ENCODE measurements around the gene RASSF10.
"Not testable (repeated sequence)": the region's sequence is repeated elsewhere in the genome, so short reads cannot be mapped to it uniquely, and the experiment has no call there.

The RASSF10 gene

GRCh38 chr11:13029872-13030271 is 20.8 kb downstream of the RASSF10 start:
- no peak for DNase-seq

DNA sequence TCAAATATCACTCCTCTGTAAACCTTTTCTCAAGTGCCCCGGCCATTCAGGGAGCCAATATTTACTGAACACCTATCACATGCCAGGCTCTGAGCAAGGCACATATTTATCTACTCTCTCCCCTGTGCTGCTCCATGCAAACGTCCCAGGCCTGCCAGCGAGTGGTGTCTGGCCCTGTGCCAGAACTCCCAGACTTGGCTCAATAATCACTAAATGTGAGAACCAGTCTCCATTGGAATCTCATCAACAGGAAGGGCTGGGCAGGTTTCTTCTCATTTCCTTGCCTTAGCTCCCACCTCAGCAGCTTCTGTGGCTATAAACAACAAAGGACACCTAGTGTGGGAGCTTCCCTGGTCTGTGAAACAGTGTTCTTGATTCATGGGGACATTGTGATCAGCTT is 21.7 kb downstream of the RASSF10 start:
- no peak for DNase-seq

DNA sequence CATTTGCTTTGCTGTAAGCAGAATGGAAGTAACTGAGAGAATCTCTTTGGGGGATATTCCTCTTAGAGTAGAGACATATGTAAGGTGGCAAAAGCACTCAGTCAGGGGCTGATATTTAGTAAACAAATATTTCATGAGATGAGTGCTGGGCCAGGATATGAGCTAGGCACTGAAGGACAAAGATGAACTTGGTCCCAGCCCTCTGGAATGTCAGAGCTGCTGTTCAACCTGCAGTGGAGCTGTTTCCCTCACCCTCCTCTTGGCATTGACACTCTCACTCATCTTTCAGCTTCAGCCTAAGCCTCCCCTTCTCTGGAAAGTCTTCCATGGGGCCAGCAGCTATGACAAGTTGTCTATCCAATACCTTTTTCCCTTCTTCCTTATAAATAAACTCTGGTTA is 22.2 kb downstream of the RASSF10 start:
- no peak for DNase-seq

- no peak for DNase-seq
These were observed 24.8 kb downstream of the RASSF10 start for GRCh38 chr11:13033760-13034533.

DNA sequence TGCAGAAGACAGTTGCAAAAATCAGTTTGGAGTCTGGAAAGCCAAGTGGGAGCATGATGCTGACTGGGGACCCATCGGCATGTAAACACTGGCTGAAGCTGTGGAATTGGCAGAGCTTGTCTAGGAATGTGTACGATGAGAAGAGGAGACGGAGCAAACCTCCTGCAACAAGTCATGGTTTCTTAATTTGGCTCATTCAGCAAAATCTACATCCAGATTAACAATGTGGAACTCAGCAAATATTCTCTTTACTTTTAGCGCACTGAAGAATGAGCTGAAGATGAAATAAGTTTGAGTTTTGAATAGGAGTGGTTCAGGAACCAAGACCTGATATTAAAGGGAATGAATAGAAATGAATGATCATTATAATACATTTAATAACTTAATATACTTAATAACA is 26.6 kb downstream of the RASSF10 start:
- DNase-seq = no peak

DNA sequence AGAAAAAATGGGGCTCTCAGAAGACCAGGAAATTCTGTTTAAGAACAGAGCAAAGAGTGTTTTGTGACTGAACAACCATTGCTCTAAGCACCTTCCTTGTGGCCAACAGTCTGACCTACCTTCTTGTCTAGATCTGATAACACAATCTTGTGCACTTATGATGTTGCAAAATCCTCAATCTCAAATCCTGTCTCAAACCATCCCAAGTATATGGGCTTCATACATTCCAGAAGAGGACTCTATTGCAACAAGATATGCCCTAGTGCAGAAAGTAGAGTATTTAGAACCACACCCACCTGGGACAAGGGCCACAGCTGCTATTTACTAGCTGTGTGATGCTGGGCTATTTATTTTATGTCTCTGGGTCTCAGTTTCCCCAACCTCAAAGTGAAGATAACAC is 27.1 kb downstream of the RASSF10 start:
- DNase-seq = no peak

DNA sequence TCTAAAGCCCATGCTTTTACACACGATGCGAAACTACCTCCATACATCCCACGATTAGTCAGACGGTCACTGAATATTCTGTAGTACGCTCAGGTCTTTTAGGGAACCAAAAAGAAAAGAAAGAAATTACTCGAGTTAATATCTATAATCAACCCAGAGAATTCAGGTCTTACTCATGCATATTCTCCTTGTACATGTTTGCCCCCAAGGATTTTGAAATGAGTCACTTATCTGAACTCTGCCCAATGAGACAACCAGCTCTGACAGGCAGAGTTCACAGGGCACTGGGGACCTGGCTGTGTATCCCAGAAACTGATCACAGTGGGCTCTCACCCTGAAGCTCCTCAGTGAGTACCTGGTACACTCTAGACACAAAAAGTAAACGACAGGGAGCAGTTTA is 29.2 kb downstream of the RASSF10 start:
- no peak for DNase-seq

DNA sequence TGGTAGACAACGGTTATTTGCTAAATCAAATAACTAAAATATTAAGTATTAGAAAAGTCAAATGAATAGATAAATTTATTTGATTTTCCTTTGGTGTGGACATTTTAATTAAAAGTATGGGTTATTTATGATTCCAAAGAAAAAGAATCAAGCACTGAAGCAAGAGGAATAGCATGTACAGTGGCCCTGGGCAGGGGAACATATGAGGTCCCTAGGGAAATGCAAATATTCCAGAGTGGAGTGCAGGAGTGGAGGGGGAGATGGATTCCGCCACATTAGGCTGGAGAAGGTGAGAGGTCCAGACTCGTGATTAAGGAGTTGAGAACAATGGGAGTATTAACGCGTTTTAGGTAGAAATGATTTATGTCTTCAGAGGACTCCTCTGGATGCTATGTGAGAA is 30.0 kb downstream of the RASSF10 start:
- DNase-seq = no peak

GRCh38 chr11:13040969-13041561 is 31.9 kb downstream of the RASSF10 start:
- DNase-seq = no peak

DNA sequence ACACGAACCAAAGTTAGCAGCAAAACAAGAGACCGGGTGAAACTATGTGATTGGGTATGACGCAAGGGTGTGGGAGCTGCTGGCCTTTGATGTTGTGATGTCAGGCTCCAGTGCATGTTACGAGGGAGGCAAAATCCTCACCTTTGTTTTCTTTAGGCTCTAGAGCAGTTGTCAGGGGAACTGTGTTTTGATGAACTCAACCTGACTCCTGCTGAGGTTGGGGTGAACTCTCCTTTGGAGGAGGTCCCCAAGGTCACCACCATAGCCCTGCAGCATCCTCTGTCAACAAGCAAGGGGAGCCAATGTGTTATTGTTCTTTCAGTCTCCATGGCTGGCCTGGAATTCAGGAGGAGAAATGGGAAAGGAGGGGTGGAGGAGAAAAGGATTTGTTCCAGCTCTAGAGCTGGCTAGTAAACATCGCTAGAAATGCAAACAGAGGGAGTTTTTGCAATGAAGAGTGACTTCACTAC is 33.8 kb downstream of the RASSF10 start:
- DNase-seq = no peak

DNA sequence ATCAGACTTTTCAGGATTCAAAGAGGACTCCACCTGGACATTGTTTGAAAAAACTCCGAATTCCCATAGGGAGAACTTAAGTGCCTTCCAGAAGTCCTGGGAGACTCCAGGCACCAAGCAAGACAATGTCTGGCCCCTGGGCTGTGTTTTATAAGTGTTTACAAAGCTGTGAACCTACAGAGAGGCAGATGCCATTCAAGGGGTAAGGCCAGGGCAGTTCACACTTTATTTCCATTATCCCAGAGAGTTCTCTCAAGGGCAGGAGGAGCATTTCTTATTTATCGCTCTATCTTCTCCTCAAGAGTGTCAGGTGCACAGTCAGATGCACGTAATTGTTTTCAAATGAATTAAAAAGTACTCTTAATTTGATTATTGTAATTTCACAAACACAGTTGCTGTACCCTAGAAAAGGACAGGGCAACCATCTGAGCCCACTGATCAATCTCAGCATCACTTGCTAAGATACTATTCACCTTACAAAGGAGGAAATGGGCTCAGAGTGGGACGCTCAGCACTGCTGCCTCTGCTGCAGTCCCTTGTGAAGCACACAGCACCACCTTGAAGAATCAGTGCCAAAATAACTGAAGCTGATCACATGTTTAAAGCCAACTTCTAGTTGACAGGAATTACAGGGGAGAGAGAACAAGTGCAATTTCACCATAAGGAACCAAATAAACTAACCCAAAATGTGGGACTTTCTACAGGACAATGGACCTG is 35.0 kb downstream of the RASSF10 start:
- DNase-seq = no peak

- not testable (repeated sequence) for DNase-seq
These were observed 36.0 kb downstream of the RASSF10 start for GRCh38 chr11:13045089-13045488.

- no peak for DNase-seq
These were observed 36.6 kb downstream of the RASSF10 start for GRCh38 chr11:13045734-13046133.

DNA sequence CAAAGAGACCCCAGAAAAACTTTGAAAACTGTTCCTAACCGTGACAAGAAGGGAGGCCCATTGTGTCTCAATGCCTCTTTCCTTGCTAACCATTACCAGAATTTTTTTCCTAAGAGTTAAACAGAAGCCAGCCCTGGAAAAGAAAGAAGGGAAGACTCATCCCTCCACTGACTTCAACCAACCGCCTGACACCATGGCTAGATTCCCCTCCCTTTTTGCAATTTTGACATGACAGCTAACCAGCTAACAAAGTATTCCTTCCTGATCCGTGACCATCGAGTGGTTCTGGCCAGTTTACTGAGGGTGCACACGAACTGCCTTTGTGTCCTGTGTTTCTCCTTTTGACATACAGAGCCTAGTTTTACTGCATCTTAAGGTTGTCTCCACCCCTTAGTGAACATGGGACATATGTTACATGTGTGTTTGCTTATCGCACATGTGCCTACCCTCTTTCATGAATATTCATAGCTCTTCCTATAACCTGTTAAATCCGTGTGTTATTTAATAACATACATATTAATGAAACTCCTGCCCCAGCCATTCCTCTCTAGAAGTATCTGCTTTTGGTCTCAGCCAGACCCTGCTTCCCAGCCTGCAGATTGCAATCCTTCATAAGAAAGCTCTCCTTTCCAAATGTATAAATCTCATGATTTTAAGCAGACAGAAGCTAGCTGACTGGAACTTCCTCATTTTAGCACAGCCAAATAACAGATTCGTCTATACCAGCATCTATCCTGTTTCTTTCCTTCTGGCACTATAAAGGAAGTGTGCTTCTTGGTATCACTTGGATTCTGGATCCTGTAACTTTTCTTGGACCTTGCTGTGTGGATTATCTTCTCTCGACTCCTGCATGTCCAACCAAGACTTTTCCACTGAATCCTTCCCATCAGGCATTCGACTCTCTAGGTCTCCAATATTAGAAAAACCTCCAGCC is 37.8 kb downstream of the RASSF10 start:
- DNase-seq = no peak

GRCh38 chr11:13047884-13048283 is 38.8 kb downstream of the RASSF10 start:
- DNase-seq = no peak

DNA sequence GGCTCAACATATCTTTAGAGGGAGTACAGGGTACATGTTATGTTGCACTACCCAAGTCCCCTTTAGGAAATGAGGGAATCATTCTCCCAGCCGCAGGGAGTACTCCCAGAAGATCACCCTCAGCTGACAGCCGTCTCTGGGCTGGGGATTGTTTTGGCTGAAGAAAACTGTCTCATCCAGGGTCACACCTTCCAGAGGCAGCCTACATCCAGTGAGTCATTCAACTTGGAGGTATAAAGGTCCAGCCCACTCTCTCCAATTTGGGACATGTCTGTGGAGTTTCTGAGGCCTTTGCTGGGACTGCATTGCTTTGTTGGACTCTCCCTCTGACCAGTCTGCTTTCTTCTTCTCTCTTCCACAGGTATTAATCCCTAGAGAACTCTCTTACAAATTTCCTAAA is 42.1 kb downstream of the RASSF10 start:
- DNase-seq = no peak

- no peak for DNase-seq
These were observed 43.0 kb downstream of the RASSF10 start for GRCh38 chr11:13052130-13052571.

- DNase-seq = no peak
These were observed 44.3 kb downstream of the RASSF10 start for GRCh38 chr11:13053255-13053917.

GRCh38 chr11:13054278-13054677 is 45.2 kb downstream of the RASSF10 start:
- DNase-seq = no peak

GRCh38 chr11:13055200-13055599 is 46.1 kb downstream of the RASSF10 start:
- no peak for DNase-seq

- peak; percentile 74 for DNase-seq
These were observed 52.3 kb downstream of the RASSF10 start for GRCh38 chr11:13061294-13061990.
